ENCODE data around the gene PECR.
A peak's percentile ranks its signal among the peaks of the same experiment; 100 is the strongest.

The PECR gene

DNA sequence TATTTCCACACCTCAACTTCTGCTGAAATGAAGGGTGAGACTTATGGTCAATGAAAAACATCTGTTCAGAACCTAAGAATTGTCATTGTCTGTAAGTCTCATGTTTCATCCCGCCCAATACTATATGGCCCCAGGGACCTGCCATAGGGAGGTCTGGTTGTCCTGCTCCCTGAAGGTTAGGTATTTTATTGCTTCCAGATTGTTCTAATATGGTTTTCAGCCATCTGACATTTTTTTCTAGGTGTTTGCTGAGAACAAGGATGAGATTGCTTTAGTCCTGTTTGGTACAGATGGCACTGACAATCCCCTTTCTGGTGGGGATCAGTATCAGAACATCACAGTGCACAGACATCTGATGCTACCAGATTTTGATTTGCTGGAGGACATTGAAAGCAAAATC lies 34.8 kb upstream of the PECR start:
- H3K4me3 ChIP-seq, result peak overlapping the region; percentile 81
- peaks cover 96% of the 10 kb centered on the region for H3K36me3 ChIP-seq (ENCODE audit: insufficient read depth, low read length)
- H3K27ac ChIP-seq, result peak overlapping the region; percentile 99
- TF ChIP-seq POLR2AphosphoS5 (IDR thresholded peaks at IDR 0.05; ENCODE audit: borderline replicate concordance, low read depth, low read length), result no peak
- H3K9me3 ChIP-seq (ENCODE audit: low read depth, low read length), result no peaks in the 10 kb centered on the region
- H3K9ac ChIP-seq (ENCODE audit: insufficient read length), result peak overlapping the region; percentile 99
- DNase-seq (ENCODE audit: low read depth, low spot score), result no peak

DNA sequence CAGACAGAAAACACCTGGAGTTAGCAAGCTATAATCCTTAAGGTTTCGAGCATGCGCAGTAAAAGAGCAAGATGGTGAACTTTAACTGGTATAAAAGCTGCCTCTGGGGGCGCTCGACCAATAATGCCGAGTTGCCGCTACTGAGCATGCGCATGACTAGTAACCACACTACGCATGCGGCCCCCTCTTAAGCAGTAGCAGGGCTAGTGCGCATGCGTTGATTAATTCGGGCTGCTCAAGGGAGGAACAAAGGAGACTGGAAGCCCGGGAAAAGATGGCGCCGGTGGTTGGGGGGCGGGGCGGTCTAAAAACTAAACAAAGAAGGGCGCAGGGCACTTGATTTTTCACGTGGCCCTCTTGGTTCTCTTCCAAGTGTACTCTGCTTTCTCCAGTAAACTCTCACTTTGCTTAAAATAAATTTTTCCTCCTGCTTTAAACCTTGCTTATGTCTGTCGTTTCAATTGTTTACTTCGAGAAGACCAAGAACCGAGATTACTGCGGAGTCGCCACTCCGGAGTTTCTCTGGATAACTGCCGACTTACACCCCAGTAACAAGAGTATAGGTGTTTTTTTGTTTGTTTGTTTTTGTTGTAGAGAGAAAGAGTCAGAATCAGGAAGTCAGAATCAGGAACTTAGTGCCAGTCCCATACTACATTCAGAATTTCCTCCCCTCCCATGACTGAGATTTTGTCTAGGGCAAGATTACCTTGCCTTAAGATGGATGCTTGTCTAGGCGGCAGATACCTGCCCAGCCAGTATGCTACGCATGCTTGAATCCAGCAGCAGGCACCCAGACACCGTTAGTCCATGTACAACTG lies 33.3 kb upstream of the PECR start:
- TF ChIP-seq EZH2 (IDR thresholded peaks at IDR 0.05) (no peak), POLR2AphosphoS5 (IDR thresholded peaks at IDR 0.05; ENCODE audit: borderline replicate concordance, low read depth, low read length) (peak; percentile 91)
- Histone ChIP-seq H3K36me3 (ENCODE audit: insufficient read depth, low read length) (peaks cover 94% of the 10 kb centered on the region), H3K27ac (peak overlapping the region; percentile 99), H3K4me3 (peak overlapping the region; percentile 81), H3K9me3 (ENCODE audit: low read depth, low read length) (no peaks in the 10 kb centered on the region), H3K9ac (ENCODE audit: insufficient read length) (peak overlapping the region; percentile 99)
- DNase-seq (ENCODE audit: low read depth, low spot score), result peak; percentile 100

DNA sequence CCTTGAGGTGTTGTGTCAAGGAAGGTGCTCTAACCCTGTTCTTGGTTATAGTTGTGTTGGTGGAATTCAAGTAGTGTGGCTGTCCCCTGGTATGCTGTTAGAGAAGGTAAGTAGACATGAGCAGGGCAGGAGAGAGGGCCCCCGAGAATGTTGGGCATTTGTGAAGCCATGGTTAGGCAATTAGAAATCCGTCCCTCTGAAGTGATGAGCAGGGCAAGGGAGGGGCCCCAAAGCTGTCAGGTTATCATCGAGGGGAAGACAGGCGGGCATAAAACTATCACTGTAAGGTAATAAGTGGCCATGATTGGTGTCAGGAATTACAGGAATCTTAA lies 32.7 kb upstream of the PECR start:
- Histone ChIP-seq H3K9ac (ENCODE audit: insufficient read length) (no peak overlapping the region), H3K36me3 (ENCODE audit: insufficient read depth, low read length) (peaks cover 88% of the 10 kb centered on the region)

DNA sequence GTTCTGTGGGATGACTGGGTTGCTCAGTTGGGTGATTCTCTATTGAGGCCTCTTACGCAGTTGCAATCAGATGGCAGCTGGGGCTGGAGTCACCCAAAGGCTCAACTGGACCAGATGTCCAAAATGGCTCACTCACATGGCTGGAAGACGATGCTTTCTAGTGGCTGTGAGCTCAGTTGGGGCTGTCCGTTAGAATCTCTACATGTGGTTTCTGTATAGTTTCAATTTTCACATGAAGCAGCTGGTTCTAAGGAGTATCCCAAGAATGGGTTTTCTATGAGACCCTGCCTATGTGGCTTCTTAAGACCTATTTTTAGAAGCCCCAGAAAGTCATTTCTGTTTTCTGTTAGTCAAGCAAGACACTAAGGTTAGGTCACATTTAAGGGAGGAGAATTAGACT lies 32.0 kb upstream of the PECR start:
- H3K27ac ChIP-seq, result peak overlapping the region; percentile 90
- H3K9ac ChIP-seq (ENCODE audit: insufficient read length), result peak overlapping the region; percentile 100
- peaks cover 81% of the 10 kb centered on the region for H3K36me3 ChIP-seq (ENCODE audit: insufficient read depth, low read length)

More for the DNA sequence above, 32.7 kb upstream of the PECR start:
- Histone ChIP-seq H3K9me3 (ENCODE audit: low read depth, low read length) (no peaks in the 10 kb centered on the region), H3K27ac (peak overlapping the region; percentile 90), H3K4me3 (no peak overlapping the region)
- TF ChIP-seq EZH2 (IDR thresholded peaks at IDR 0.05) (no peak), FOXP2 (optimal IDR thresholded peaks at IDR 0.05; ENCODE audit: control extremely low read depth, extremely low read length, insufficient read depth) (no peak), POLR2AphosphoS5 (IDR thresholded peaks at IDR 0.05; ENCODE audit: borderline replicate concordance, low read depth, low read length) (no peak)
- no peak for DNase-seq (ENCODE audit: low read depth, low spot score)

GRCh38 chr2:216112926-216113325 lies 31.3 kb upstream of the PECR start:
- peak overlapping the region; percentile 100 for H3K9ac ChIP-seq (ENCODE audit: insufficient read length)
- peak overlapping the region; percentile 90 for H3K27ac ChIP-seq
- TF ChIP-seq POLR2AphosphoS5 (IDR thresholded peaks at IDR 0.05; ENCODE audit: borderline replicate concordance, low read depth, low read length), result no peak
- no peak for TF ChIP-seq EZH2 (IDR thresholded peaks at IDR 0.05)
- TF ChIP-seq FOXP2 (optimal IDR thresholded peaks at IDR 0.05; ENCODE audit: control extremely low read depth, extremely low read length, insufficient read depth), result no peak
- no peaks in the 10 kb centered on the region for H3K9me3 ChIP-seq (ENCODE audit: low read depth, low read length)
- peaks cover 74% of the 10 kb centered on the region for H3K36me3 ChIP-seq (ENCODE audit: insufficient read depth, low read length)
- no peak for DNase-seq (ENCODE audit: low read depth, low spot score)
- H3K4me3 ChIP-seq, result no peak overlapping the region

More for the DNA sequence above, 32.0 kb upstream of the PECR start:
- TF ChIP-seq POLR2AphosphoS5 (IDR thresholded peaks at IDR 0.05; ENCODE audit: borderline replicate concordance, low read depth, low read length) (no peak), EZH2 (IDR thresholded peaks at IDR 0.05) (no peak), FOXP2 (optimal IDR thresholded peaks at IDR 0.05; ENCODE audit: control extremely low read depth, extremely low read length, insufficient read depth) (no peak)
- DNase-seq (ENCODE audit: low read depth, low spot score), result no peak
- Histone ChIP-seq H3K4me3 (no peak overlapping the region), H3K9me3 (ENCODE audit: low read depth, low read length) (no peaks in the 10 kb centered on the region)

DNA sequence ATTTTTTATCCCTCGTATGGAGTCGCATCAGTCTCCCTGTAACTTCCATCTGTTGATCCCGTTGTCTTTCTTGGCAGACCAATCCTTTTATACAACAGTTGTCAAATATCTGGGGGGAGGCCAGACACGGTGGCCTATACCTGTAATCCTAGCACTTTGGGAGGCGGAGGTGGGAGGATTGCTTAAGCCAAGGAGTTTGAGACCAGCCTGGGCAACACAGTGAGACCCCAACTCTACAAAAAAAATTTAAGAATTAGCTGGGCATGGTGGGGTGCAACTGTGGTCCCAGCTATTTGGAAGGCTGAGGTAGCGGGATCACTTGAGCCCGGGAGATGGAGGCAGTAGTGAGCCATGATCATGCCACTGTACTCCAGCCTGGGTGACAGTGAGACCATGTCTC lies 29.5 kb upstream of the PECR start:
- peak overlapping the region; percentile 90 for H3K27ac ChIP-seq
- H3K36me3 ChIP-seq (ENCODE audit: insufficient read depth, low read length), result peaks cover 56% of the 10 kb centered on the region
- H3K9me3 ChIP-seq (ENCODE audit: low read depth, low read length), result no peaks in the 10 kb centered on the region
- peak overlapping the region; percentile 97 for H3K4me3 ChIP-seq
- peak overlapping the region; percentile 100 for H3K9ac ChIP-seq (ENCODE audit: insufficient read length)
- no peak for TF ChIP-seq POLR2AphosphoS5 (IDR thresholded peaks at IDR 0.05; ENCODE audit: borderline replicate concordance, low read depth, low read length)
- no peak for TF ChIP-seq FOXP2 (optimal IDR thresholded peaks at IDR 0.05; ENCODE audit: control extremely low read depth, extremely low read length, insufficient read depth)
- no peak for TF ChIP-seq EZH2 (IDR thresholded peaks at IDR 0.05)
- no peak for DNase-seq (ENCODE audit: low read depth, low spot score)

DNA sequence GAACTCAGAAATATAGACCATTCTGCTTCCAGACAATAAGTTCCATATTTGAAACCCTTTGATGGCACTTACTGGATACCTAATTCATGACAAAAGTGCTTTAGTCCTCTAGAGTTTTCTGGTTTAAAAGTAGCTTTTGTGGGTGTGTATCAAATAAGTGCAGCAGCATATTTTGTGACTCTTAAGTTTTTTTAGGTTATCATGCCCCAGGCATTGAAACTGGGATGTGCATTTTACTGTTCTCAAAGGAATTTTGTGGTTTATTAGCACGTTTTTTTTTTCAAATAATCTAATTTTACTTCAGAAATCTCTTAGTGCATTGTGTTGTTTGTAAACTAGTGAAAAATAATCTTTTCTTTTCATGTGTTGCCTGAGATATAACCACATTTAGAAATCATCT lies 29.0 kb upstream of the PECR start:
- no peak for DNase-seq (ENCODE audit: low read depth, low spot score)
- TF ChIP-seq EZH2 (IDR thresholded peaks at IDR 0.05), result no peak
- TF ChIP-seq FOXP2 (optimal IDR thresholded peaks at IDR 0.05; ENCODE audit: control extremely low read depth, extremely low read length, insufficient read depth), result no peak
- TF ChIP-seq POLR2AphosphoS5 (IDR thresholded peaks at IDR 0.05; ENCODE audit: borderline replicate concordance, low read depth, low read length), result no peak
- H3K9me3 ChIP-seq (ENCODE audit: low read depth, low read length), result no peaks in the 10 kb centered on the region
- peak overlapping the region; percentile 90 for H3K27ac ChIP-seq
- peak overlapping the region; percentile 100 for H3K9ac ChIP-seq (ENCODE audit: insufficient read length)
- H3K36me3 ChIP-seq (ENCODE audit: insufficient read depth, low read length), result peaks cover 51% of the 10 kb centered on the region
- peak overlapping the region; percentile 97 for H3K4me3 ChIP-seq

DNA sequence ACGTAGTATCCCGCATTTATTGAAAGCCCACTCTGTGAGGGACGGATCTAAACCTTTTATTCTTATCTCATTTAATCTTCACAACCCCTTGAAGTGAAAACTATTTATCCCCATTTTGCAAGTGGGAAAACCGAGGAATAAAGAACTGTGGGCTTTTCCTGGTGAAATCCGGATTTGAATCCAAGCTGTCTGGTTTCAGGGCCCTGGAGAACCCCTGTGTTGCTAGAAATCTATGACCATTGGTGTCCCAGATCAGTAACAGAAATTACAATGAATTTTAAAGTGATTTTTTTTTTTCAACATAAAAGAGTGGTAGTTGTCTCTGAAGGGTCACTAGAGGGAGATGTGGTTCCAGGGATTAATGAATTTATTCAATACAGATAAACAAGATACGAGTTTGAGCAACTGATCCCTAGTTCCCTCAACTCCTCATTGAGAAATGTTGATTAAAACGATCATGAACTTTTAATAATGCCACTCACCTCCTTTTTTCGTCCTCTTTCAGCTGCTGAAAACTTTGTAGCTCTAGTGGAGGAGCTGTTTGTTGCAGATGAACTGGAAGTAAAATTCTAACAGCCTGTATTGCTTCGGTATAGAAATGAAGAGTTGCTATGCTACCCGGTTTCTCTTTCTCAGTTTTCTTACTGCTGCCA lies 28.5 kb upstream of the PECR start:
- Histone ChIP-seq H3K9me3 (ENCODE audit: low read depth, low read length) (no peaks in the 10 kb centered on the region), H3K9ac (ENCODE audit: insufficient read length) (peak overlapping the region; percentile 100), H3K4me3 (peak overlapping the region; percentile 97), H3K36me3 (ENCODE audit: insufficient read depth, low read length) (peaks cover 46% of the 10 kb centered on the region), H3K27ac (peak overlapping the region; percentile 90)
- DNase-seq (ENCODE audit: low read depth, low spot score), result no peak
- TF ChIP-seq EZH2 (IDR thresholded peaks at IDR 0.05) (no peak), POLR2AphosphoS5 (IDR thresholded peaks at IDR 0.05; ENCODE audit: borderline replicate concordance, low read depth, low read length) (no peak), FOXP2 (optimal IDR thresholded peaks at IDR 0.05; ENCODE audit: control extremely low read depth, extremely low read length, insufficient read depth) (no peak)
